Hematopoietic multipotent progenitor cell treated with erythropoietin and hydrocortisone succinate and interleukin-3 and kit ligand, for 4 days (in vitro differentiated cells): Measurements from ENCODE around the gene HIPK1.
"Not testable (repeated sequence)": the region's sequence is repeated elsewhere in the genome, so short reads cannot be mapped to it uniquely, and the experiment has no call there.

Source experiments
- DNase-seq: peaks from one replicate; pipeline ENCODE4 v3.0.0-alpha.2; 2015

Gene HIPK1

GRCh38 chr1:114019724-114020123 lies 90.6 kb downstream of the HIPK1 start:
- DNase-seq: not testable (repeated sequence)

GRCh38 chr1:114021665-114022099 lies 92.6 kb downstream of the HIPK1 start:
- DNase-seq: no peak

- DNase-seq: no peak
Observed at GRCh38 chr1:114022877-114023276, 93.8 kb downstream of the HIPK1 start.

GRCh38 chr1:114023377-114023776 lies 94.3 kb downstream of the HIPK1 start:
- DNase-seq: no peak

GRCh38 chr1:114024049-114024448 lies 94.9 kb downstream of the HIPK1 start:
- DNase-seq: no peak

- no peak for DNase-seq
Observed at GRCh38 chr1:114025609-114026401, 96.7 kb downstream of the HIPK1 start.

GRCh38 chr1:114026797-114027196 lies 97.7 kb downstream of the HIPK1 start:
- no peak for DNase-seq
